ENCODE data around the gene PDK1.

PDK1 gene

DNA sequence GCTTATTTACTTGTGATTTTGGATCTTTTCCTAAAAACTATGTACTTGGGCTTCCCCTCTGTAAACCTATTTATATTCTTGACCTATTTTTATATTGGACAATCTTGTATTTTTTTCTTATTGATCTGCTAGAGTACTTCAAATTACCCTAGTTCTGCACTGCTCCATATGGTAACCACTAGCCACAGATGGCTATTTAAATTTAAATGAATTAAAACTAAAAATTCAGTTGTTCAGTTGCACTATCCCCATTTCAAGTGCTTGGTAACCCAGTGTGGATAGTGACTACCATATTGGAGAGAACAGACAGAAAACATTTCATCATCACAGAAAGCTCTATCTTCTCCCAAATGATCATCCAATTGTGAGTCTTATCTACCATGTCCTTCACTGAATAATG lies 74.3 kb downstream of the PDK1 start:
- H3K9me3 Mint-ChIP-seq = peaks cover 4% of the 10 kb centered on the region
- no peaks in the 10 kb centered on the region for H3K27me3 Mint-ChIP-seq (ENCODE audit: low read depth, poor library complexity)
- no peak overlapping the region for H3K27ac Mint-ChIP-seq
- TF ChIP-seq, protein P1, sequence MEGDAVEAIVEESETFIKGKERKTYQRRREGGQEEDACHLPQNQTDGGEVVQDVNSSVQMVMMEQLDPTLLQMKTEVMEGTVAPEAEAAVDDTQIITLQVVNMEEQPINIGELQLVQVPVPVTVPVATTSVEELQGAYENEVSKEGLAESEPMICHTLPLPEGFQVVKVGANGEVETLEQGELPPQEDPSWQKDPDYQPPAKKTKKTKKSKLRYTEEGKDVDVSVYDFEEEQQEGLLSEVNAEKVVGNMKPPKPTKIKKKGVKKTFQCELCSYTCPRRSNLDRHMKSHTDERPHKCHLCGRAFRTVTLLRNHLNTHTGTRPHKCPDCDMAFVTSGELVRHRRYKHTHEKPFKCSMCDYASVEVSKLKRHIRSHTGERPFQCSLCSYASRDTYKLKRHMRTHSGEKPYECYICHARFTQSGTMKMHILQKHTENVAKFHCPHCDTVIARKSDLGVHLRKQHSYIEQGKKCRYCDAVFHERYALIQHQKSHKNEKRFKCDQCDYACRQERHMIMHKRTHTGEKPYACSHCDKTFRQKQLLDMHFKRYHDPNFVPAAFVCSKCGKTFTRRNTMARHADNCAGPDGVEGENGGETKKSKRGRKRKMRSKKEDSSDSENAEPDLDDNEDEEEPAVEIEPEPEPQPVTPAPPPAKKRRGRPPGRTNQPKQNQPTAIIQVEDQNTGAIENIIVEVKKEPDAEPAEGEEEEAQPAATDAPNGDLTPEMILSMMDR (IDR thresholded peaks at IDR 0.05) = no peak
- peaks cover 68% of the 10 kb centered on the region for H3K36me3 Mint-ChIP-seq (ENCODE audit: low read depth)
- H3K4me1 Mint-ChIP-seq = no peaks in the 10 kb centered on the region
- H3K4me3 Mint-ChIP-seq = no peak overlapping the region
- no peak for DNase-seq

DNA sequence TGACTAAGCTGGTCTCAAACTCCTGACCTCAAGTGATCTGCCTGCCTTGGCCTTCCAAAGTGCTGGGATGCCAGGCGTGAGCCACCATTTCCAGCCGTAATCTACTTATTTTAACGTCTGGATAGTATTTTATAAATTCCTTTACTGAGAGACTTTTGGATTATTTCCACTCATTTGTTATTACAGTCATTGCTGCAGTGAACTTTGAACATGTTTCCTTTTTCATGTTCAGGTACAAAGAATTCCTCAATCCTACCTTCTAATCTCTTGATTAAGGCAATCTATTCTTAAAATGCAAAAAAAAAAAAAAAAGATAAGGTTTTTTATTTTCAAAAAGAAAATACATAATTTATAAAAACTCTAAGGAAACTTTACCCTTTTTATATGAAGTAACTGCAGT lies 78.6 kb downstream of the PDK1 start:
- H3K27me3 Mint-ChIP-seq (ENCODE audit: low read depth, poor library complexity) = no peaks in the 10 kb centered on the region
- no peak overlapping the region for H3K27ac Mint-ChIP-seq
- H3K36me3 Mint-ChIP-seq (ENCODE audit: low read depth) = peaks cover 27% of the 10 kb centered on the region
- no peaks in the 10 kb centered on the region for H3K9me3 Mint-ChIP-seq
- no peaks in the 10 kb centered on the region for H3K4me1 Mint-ChIP-seq
- H3K4me3 Mint-ChIP-seq = no peak overlapping the region
- TF ChIP-seq, protein P1 (IDR thresholded peaks at IDR 0.05) = no peak
- DNase-seq = no peak

DNA sequence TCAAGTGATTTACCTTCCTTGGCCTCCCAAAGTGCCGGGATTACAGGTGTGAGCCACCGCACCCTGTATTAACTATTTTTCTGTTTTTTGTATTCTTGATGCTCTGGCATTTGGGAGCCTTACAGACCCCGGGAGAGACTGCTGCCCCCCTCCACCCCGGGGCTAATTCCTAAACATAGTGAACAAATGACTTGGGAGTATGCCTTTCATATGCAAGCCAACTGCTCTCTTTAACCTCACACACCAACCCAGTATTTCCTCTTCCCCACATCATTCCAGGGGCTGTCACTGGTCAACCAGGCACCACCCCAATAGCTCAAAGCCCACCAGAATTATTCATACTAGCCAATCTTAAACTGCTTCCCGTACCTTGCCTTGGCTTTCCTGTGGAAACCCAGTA lies 79.7 kb downstream of the PDK1 start:
- no peak overlapping the region for H3K27ac Mint-ChIP-seq
- H3K27me3 Mint-ChIP-seq (ENCODE audit: low read depth, poor library complexity) = no peaks in the 10 kb centered on the region
- TF ChIP-seq, protein P1 (IDR thresholded peaks at IDR 0.05) = no peak
- no peak for DNase-seq
- peaks cover 16% of the 10 kb centered on the region for H3K36me3 Mint-ChIP-seq (ENCODE audit: low read depth)
- H3K4me3 Mint-ChIP-seq = no peak overlapping the region
- no peaks in the 10 kb centered on the region for H3K4me1 Mint-ChIP-seq
- H3K9me3 Mint-ChIP-seq = no peaks in the 10 kb centered on the region

GRCh38 chr2:172639256-172639655 lies 83.4 kb downstream of the PDK1 start:
- TF ChIP-seq, protein P1 (IDR thresholded peaks at IDR 0.05) = no peak
- Mint-ChIP-seq H3K27ac (no peak overlapping the region), H3K36me3 (ENCODE audit: low read depth) (no peaks in the 10 kb centered on the region), H3K27me3 (ENCODE audit: low read depth, poor library complexity) (peaks cover 5% of the 10 kb centered on the region), H3K4me3 (no peak overlapping the region), H3K4me1 (no peaks in the 10 kb centered on the region), H3K9me3 (no peaks in the 10 kb centered on the region)
- DNase-seq = no peak

DNA sequence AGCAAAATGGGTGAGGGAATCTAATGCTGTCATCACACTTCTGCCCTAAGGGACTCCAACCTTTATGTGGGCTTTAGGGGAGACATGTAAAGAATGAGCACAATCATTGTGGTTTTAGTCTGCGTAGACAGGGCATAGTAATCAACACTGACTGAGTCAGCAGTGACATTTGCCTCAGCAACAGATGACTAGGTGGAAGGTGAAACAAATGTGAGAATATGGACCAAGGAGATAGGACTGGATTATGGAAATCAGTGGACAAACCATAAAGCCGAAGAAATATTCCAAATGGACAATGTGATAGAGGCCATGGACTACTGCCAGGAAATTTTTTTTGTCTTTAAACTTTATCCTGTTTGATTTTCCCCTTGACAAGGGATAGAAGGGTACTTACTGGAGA lies 83.9 kb downstream of the PDK1 start:
- H3K9me3 Mint-ChIP-seq = no peaks in the 10 kb centered on the region
- no peaks in the 10 kb centered on the region for H3K4me1 Mint-ChIP-seq
- no peak for DNase-seq
- peaks cover 5% of the 10 kb centered on the region for H3K27me3 Mint-ChIP-seq (ENCODE audit: low read depth, poor library complexity)
- H3K4me3 Mint-ChIP-seq = no peak overlapping the region
- H3K36me3 Mint-ChIP-seq (ENCODE audit: low read depth) = no peaks in the 10 kb centered on the region
- no peak overlapping the region for H3K27ac Mint-ChIP-seq
- TF ChIP-seq, protein P1 (IDR thresholded peaks at IDR 0.05) = no peak

DNA sequence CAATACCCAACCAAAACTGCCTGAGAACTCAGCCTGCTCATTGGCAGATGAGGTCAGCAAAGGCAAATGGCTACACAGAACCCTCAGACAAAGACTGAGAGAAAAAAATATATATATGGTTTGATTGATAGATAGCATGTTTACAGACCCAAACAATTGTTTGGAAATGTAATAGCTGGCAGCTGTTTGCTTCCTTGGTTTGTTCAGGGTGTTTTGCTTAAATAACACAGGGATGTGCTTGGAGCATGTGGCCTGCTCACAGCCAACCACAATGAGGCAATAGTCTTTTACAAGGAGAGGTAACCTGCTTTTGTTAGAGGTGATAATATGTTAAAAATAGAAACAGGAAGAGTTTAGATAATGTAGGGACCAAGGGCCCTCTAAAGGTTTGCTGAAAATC lies 84.5 kb downstream of the PDK1 start:
- no peak for DNase-seq
- TF ChIP-seq, protein P1 (IDR thresholded peaks at IDR 0.05) = no peak
- no peaks in the 10 kb centered on the region for H3K36me3 Mint-ChIP-seq (ENCODE audit: low read depth)
- H3K27ac Mint-ChIP-seq = no peak overlapping the region
- H3K4me3 Mint-ChIP-seq = no peak overlapping the region
- H3K27me3 Mint-ChIP-seq (ENCODE audit: low read depth, poor library complexity) = peaks cover 5% of the 10 kb centered on the region
- no peaks in the 10 kb centered on the region for H3K4me1 Mint-ChIP-seq
- H3K9me3 Mint-ChIP-seq = no peaks in the 10 kb centered on the region
